Measurements from ENCODE around the gene SLC35F1.

Gene SLC35F1

DNA sequence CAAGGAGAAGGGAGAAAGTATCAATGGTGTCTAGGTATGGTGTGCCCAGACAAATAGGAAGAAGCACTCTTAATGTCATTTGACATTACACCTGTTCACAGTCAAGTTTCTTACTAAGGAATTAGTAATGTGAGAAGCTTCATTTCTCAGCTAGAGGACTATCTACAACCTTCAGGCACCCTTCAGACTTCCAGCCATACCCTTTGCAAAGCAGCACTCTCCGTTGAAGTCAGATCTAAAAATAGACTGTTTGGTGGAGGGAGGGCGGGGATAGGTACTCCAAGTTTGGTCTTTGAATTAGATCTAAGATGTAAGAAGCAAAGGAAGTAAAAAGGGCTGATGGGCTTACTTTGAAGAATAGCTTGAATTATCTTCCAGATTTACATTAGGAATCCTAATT, 311.1 kb downstream of the SLC35F1 start:
- Histone ChIP-seq H2AFZ (no peak overlapping the region), H3K4me3 (ENCODE audit: low read depth, low read length) (no peak overlapping the region)
- TF ChIP-seq CTCF (IDR thresholded peaks at IDR 0.05): no peak

DNA sequence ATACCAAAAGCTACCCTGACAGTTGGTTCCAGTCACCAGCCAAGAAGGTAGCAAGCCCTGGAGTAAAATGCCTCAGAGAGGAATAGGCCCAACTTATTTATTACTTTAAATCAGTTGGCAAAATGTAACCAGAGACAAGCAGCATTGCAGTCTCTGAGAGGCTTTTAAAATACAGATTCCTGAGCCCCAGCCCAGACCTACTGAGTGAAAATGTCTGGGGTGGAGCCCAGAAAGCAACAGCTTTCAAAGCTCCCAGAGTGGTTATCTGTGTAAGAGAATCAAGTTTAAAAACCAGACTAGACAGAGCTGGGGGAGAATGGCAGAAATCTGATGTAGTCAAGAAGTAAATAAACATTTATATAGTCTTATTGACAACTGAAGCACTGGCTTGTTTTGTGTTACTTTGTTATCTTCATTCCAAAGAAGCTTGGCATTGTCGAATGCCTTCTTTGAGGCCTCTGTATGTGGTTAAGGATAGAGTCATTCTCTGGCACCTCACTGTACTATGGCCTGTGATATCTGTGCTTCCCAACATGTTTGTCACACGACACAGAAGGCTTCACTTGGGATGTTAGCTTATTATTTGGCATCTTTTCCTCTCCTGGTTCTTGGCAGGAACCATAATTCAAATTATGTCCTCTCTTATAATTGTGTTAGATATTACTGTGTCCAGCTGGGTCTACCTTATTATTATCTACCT, 313.5 kb downstream of the SLC35F1 start:
- Histone ChIP-seq H2AFZ (no peak overlapping the region), H3K4me1 (no peaks in the 10 kb centered on the region), H3K36me3 (ENCODE audit: control insufficient read depth, insufficient read depth, low read length) (no peaks in the 10 kb centered on the region), H3K27ac (no peak overlapping the region), H3K79me2 (no peaks in the 10 kb centered on the region), H3K4me2 (ENCODE audit: low read length) (no peak overlapping the region), H3K4me3 (ENCODE audit: low read depth, low read length) (no peak overlapping the region), H3K9ac (no peak overlapping the region), H3K9me3 (ENCODE audit: control insufficient read depth, low read length) (no peaks in the 10 kb centered on the region), H3K27me3 (ENCODE audit: control insufficient read depth, insufficient read depth, low read length) (no peaks in the 10 kb centered on the region)
- no peak for TF ChIP-seq CTCF (IDR thresholded peaks at IDR 0.05)

More for the DNA sequence above, 311.1 kb downstream of the SLC35F1 start:
- no peaks in the 10 kb centered on the region for H3K4me1 ChIP-seq
- H3K27me3 ChIP-seq (ENCODE audit: control insufficient read depth, insufficient read depth, low read length): no peaks in the 10 kb centered on the region
- H3K36me3 ChIP-seq (ENCODE audit: control insufficient read depth, insufficient read depth, low read length): no peaks in the 10 kb centered on the region
- H3K4me2 ChIP-seq (ENCODE audit: low read length): no peak overlapping the region
- no peak overlapping the region for H3K9ac ChIP-seq
- H3K79me2 ChIP-seq: no peaks in the 10 kb centered on the region
- H3K27ac ChIP-seq: no peak overlapping the region
- no peaks in the 10 kb centered on the region for H3K9me3 ChIP-seq (ENCODE audit: control insufficient read depth, low read length)

- Histone ChIP-seq H3K27me3 (ENCODE audit: control insufficient read depth, insufficient read depth, low read length) (no peaks in the 10 kb centered on the region), H3K4me2 (ENCODE audit: low read length) (no peak overlapping the region), H2AFZ (no peak overlapping the region), H3K79me2 (no peaks in the 10 kb centered on the region), H3K27ac (no peak overlapping the region), H3K9ac (no peak overlapping the region), H3K36me3 (ENCODE audit: control insufficient read depth, insufficient read depth, low read length) (no peaks in the 10 kb centered on the region), H3K4me3 (ENCODE audit: low read depth, low read length) (no peak overlapping the region), H3K4me1 (no peaks in the 10 kb centered on the region), H3K9me3 (ENCODE audit: control insufficient read depth, low read length) (no peaks in the 10 kb centered on the region)
- TF ChIP-seq CTCF (IDR thresholded peaks at IDR 0.05): no peak
These were observed 316.3 kb downstream of the SLC35F1 start for GRCh38 chr6:118223316-118223715.

- Histone ChIP-seq H3K4me1 (no peaks in the 10 kb centered on the region), H3K4me2 (ENCODE audit: low read length) (no peak overlapping the region), H3K79me2 (no peaks in the 10 kb centered on the region)
These were observed 321.8 kb downstream of the SLC35F1 start for GRCh38 chr6:118228886-118229285.

More at GRCh38 chr6:118228886-118229285, 321.8 kb downstream of the SLC35F1 start:
- no peaks in the 10 kb centered on the region for H3K27me3 ChIP-seq (ENCODE audit: control insufficient read depth, insufficient read depth, low read length)
- H3K27ac ChIP-seq: no peak overlapping the region
- no peak for TF ChIP-seq CTCF (IDR thresholded peaks at IDR 0.05)
- H3K9ac ChIP-seq: no peak overlapping the region
- no peaks in the 10 kb centered on the region for H3K9me3 ChIP-seq (ENCODE audit: control insufficient read depth, low read length)
- H3K4me3 ChIP-seq (ENCODE audit: low read depth, low read length): no peak overlapping the region
- no peak overlapping the region for H2AFZ ChIP-seq
- H3K36me3 ChIP-seq (ENCODE audit: control insufficient read depth, insufficient read depth, low read length): no peaks in the 10 kb centered on the region
